Fibroblast of skin of left quadriceps (primary cell): Measurements from ENCODE around the gene TMEM45B.
"Not testable (repeated sequence)": the region's sequence is repeated elsewhere in the genome, so short reads cannot be mapped to it uniquely, and the experiment has no call there.

Experiments
- DNase-seq, 2 experiments: peaks; one replicate each; pipeline ENCODE4 v3.0.0-alpha.2; 2013; ENCODE audit warnings: low read depth in 2 of 2

The TMEM45B gene

DNA sequence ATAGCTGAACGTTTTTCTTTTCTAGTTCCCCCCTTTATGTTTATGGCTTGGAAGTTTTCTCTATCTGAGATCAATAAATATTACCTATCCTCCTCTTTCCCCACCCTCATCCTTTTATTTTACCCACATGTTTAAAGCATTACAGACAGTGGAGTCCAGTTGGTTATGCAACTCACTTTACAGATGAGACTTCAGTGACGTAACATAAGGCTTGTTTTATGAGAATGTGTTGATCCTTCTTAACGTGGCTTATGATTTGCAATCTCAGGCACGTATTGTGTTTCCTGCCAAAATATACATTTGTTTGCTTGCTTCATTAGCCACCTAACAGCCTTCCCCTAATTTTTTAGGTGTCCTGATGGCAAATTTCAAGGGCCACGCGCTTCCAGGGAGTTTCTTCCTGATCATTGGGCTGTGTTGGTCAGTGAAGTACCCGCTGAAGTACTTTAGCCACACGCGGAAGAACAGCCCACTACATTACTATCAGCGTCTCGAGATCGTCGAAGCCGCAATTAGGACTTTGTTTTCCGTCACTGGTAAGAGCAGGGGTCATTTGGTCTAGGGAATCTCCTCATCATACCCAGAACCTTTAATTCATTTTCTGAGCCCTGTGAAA is 36.6 kb downstream of the TMEM45B start:
- no peak for DNase-seq

DNA sequence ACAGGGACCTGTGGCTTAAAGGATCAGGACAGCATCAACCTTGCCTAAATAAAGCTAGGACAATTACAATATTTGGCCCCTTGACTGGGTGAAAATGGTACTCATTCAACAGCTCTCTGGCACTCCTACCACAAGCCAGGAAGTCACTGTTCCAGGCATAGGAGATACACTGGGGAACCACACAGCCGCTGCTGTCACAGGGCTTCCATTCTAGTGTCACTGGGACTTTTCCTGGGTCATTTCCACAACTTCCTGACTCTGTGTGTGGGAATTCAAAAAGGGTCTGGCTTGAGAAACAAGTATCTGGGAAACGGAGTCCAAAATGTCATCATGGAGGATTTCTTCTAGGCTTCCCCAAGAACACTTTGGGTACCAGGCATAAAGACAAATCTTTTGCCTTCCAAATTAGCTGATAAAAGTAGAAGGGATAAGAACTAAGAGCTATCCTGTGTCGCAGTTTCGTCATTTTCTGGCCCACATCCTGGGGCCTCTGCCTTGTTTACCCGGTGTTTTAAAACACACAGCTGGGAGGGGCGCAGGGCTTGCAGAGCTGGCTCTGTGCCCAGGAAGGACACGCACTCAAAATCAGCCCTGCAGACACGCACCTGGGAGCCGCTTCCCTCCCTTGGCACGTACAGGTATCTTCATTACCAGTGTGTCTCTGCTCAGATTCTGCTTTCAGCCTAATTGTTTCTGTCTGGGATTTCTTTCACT is 38.0 kb downstream of the TMEM45B start:
- DNase-seq, result no peak

DNA sequence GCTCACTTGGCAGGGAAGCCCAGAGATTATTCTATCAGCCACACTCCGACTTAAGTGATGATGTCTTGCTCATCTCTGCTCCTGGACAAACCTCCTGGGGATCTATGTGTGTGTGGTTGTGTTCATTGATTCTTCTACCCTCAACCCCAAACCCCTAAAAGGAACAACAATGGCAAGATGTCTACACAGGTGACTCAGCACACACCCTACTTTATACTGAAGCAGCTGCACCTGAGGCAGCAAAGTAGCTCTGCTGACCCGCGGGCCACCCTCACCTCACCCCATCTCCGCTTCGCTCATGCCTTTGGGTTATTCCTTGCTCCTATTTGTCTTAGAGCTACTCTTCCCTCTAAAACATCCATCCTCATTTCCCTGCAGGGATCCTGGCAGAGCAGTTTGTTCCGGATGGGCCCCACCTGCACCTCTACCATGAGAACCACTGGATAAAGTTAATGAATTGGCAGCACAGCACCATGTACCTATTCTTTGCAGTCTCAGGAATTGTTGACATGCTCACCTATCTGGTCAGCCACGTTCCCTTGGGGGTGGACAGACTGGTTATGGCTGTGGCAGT is 38.7 kb downstream of the TMEM45B start:
- DNase-seq, result no peak

DNA sequence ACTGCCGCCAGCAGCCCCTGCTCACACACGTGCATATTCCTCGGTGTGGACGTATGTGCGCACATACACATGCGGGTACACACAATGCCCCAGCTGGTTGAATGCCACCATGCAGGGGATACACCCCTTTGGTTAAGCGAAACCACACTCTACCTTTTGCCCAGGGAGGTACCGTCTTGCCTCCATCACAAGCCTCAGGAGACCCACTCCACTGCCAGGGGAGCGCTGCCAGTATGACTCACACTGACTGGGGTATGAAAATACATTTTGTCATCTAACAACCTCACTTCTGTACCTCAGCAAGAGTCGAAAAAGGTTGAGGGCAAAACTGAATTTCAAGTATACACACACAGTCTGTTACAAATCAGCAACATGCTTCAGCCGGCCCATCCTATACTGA is 39.4 kb downstream of the TMEM45B start:
- DNase-seq, result no peak

DNA sequence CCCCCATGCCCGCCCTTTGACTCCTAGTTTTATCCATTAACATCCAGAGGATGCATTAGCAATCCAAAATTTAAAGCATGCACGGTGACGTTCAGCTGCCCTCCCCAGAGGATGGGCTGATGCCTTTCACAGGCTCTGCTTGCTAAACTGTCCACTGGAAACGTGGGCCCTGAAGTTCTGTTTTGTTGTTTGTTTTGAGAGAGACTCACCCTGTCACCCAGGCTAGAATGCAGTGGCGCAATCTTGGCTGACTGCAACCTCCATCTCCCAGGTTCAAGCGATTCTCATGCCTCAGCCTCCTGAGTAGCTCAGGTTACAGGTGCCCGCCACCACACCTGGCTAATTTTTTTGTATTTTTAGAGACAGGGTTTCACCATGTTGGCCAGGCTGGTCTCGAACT is 40.4 kb downstream of the TMEM45B start:
- no peak for DNase-seq

DNA sequence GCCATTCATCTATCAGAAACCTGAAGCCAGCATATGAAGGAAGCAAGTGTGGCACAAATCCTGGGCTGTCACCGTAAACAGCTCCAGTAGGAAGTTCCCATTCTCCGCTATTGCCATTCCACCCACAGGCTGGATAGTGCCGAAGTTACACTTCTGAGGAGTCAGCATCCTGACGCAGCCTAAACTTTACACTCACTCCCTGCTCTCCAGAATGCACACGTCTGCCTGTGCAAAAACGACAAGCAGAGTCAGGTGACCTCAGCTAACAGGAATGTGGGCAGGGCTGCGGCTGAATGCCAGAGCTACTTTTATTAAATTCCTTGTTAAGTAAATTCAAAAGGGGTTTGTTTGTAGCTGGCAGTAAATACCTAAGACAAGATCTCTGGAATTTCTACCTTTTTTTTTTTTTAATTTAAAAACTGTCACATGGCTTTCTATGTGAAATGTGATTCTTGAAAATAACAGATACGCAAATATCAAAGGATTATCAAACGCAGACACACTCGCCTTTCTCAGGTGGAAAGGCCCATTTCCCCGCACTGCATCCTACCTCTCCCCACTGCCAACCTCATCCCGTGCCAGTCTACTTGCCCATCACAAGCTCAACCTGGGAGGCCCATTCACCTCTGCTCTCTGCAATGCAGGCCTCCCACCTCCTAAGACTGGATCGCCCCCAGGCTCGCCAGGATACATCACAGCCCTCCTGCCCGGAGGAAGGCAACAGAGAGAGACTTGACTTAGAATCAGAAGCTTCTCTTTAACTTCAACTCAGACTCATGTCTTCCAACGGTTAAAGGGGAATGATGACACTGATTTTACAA is 46.3 kb downstream of the TMEM45B start:
- peak; percentile 91 to 92 for DNase-seq

DNA sequence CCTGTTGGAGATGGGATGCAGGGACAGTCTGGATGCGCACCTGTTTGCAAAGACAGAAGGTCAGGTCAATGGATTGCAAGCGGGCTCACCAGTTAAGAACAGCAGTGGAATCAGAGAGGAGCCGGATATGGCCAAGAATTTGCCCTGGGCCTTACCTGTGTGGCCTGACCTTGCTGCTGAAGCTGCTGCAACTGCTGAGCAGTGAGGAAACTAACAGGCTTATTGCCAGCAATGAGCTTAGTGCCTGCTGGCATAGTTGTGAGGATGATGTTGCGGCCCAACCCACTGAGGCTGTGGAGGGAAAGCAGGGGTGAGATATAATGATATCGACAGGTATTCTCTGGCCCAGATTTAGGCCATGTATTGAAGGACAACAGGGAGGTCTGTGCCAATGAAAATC is 49.2 kb downstream of the TMEM45B start:
- no peak for DNase-seq

DNA sequence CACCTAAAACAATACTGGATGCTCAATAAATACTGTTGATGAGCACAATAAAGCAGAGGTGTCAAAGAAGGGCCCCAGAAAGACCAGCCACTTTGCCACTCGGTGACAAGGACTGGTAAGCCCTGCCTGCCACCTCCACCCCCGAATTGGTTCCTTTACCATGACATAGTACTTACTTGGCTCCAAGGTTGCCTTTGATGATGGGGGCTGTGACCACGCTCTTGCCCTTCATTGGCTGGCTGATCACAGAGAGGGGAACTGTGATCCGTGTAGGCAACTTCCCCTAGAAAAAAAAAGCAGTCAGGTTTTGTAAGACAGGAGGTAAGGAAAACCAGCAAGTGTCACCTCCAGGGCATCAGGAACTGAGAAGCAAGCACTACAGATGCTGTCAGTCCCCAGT is 50.1 kb downstream of the TMEM45B start:
- no peak for DNase-seq

DNA sequence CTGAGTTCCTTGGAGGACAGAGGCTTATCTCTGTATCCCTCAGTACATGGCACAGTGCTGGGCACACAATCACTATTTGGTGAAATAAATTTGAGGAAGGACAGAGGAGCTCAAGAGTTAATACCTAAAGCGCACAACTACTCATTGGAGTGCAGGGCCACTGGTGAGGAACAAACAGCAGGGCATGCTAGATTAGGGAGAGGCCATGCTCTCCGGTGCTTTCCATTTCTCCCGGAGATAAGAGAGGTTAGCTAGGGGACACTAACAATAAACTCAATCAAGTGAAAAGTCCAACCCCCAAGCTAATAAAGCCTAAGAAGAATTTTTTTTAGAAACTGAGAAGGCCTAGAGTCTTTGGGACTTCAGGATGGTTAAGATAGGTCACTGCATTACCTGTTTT is 50.7 kb downstream of the TMEM45B start:
- DNase-seq, result no peak

DNA sequence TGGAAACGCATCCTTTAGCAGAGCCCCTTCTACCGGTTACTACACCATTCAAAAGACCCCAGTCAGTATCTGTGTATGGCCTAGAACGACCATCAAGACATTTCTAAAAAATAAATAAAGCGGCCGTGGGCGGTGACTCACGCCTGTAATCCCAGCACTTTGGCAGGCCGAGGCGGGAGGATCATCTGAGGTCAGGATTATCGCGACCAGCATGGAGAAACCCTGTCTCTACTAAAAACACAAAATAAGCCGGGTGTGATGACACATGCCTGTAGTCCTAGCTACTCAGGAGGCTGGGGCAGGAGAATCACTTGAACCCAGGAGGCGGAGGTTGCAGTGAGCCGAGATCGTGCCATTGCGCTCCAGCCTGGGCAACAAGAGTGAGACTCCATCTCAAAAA is 53.0 kb downstream of the TMEM45B start:
- DNase-seq, result not testable (repeated sequence)

DNA sequence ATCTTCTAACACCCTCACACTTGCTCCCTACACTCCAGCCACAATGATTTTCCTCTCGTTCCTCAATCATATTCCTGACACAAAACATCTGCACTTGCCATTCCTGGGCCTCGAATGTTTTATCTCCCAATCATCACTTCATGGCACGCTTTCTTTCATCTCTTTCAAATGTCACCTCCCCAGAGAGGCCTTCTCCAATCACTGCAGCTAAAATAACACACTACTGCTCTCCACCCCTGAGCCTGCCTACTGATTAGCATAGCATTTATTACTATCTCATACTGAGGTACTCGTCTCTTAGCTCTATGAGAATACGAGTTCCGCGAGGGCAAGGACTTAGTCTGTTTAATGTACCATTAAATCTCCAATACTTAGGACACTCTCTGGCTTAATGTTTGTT is 56.3 kb downstream of the TMEM45B start:
- no peak for DNase-seq

DNA sequence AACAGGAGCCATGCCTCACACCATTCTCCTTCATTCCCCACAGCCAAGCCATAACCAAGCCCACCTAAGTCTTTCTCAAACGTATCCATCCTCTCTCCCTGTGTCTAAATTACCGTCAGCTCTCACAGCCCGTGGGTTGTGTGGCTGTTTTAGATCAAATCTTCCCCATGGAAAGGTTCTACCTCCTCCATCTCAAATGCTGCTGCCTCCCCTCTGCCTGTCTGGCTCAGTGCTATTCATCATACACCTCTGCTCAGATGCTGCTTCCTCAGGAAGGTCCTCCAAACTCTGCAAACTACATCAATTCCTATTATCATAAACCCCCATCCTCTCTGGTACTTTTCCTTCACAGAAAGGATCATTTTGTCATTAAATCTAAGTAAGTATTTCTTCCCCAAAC is 64.7 kb downstream of the TMEM45B start:
- no peak for DNase-seq

DNA sequence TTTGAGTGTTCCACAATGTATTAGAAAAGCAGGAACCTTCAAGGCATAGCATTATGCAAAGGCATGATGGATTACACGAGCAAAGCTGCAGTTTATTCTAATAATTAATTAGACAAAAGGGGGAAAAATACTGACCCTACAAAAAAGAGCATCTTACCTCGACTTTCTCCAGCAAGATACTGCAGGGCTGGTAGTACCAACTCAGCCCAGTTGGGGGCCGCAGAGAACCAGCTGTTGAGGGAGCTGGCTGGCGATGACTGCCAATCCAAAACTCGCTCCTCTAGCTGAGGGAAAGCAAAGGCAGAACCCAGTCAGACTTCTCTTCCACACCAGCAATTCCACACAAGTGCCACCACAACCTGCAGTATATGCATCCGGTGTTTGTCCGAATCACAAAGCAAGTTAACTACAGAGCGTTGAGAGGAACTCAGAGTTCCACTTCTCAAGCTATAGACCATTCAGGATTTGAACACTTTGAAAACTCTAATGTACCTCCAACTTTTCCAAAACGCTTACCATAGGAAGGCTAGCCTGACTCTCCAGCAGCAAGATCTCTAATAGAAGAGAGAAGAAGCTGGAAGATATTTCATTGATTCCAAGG is 66.0 kb downstream of the TMEM45B start:
- DNase-seq, result no peak

DNA sequence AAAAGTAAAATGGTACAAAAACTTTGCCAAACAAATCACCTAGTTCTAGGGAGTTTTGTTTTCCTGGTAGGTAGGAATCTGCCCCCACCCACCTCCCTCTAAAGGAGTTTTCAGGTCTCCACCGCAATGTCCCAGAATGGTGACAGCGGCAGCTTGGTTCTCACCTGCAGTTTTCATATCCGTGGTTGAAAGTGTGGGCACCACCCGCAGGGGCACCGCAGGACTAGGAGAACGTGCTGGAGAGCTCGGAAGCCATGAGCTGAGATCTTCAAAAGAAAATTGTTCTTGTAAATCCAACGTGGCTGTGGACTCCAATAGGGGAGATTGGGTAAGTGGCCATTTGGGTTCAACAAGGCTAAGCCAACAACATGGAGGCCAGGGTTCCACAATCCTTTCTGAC is 68.9 kb downstream of the TMEM45B start:
- no peak for DNase-seq

DNA sequence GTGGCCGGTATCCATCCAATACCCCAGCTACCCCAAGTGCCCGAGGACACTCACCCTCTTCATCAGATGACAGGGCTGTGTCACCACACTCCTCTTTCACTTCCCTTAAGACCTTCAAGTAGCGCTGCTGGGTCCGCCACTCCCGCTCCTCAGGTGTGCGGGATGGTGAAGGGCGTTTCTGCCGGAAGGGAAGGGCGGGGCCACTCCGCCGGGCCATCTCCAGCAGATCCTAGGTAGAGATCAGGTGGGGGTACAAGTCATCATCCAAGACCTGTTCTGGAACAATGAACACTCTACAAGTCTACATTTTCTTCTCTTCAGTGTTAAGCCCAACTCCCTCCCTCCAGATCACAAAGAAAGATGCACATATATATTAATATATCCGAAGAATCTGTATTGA is 69.7 kb downstream of the TMEM45B start:
- no peak for DNase-seq

DNA sequence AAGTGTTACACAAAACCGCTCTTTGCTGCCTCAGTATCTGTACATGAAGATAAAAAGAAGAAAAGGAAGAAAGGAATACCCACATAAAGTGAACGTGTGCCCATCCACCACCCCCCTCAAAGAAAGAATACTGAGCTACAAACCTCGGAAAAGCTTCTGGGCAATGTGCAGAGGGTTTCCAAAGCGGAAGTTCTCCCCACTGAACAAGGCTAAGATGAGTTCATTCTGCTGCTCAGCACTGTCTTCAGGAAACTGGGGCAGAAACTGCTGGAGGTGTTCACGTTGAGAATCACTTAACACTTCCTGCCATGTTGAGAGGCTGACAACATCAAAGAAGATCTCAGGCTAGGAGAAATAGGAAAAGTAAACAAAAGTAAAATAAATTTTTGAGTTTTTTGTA is 72.8 kb downstream of the TMEM45B start:
- DNase-seq, result no peak

DNA sequence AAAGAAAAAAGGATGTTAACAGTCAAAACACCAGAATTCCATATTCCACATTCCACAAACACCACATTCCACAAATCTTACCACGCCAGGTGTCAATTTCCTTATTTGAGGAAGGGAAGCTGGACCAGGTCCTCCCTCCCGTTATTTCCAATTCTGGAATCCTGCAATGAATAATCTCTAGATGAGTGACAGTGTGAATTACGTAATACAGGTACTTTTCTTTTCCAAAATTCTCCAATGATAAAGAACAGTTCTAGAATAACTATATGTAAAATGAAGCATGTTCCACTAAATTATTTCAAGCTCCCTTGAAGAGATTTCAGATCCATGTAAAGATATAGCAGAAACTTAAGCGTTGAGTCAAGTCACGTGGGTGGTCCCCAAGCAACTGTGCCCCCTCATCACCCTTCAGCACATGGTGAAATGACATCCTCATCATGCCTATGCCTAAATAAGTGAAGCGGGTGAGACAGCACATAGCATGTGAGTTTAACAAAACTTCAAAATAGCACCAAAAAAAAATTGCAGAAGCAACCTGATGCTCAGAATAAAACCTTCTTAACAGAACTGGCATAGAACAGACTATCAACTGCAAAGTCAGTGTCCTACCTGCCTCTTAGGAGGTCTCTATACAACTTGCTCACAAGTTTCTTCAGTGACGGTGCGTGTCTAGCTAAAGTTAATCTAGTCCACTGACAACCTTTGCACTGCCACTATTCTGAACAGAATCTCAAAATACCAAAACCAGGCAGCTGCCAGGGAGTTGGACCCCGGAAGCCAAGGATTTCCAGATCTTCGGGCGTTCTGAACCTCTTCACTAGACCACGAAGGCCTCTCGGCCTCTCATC is 78.9 kb downstream of the TMEM45B start:
- no peak for DNase-seq

DNA sequence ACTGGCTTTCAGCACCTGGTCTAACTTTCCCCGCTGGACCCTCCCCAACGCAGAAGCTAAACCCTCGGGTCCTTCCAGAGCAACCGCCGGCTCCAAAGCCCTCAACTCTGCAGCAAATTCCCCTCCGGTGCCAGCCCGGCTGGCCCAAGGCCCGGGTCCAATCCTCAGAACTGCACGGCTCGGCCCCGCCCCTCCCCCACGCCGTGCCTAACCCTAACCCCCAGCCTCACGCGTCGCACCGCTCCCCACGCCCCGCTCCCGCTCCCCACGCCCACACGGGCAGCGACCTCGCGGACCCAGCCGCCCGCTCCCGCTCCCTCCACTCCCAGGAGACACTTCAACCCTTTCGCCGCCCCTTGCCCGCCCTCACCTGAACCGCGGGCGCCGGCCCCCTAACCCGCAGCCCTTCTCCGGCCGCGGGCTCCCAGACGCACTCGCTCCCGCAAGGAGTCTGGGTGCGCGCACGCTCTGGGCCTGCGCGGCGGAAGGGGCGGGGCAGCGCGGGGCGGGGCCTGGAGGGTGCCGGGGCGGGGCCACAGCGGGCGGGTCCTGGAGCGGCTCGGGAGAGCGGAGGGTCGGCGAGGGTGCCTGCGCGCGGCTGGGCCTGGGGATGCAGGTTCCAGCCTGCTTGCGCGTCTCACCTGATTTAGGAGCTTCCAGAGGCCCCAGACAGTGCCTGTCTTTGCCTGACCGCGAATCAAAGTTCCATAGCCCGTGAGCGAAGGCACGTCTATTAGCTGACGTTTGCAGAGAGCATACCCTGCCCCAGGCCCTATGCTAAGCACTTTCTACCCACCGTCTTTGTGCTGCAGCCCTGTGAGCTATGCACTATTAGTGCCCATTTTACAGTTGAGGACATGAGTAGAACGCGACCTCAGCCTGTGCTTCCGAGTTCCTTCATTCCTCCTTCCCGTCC is 79.7 kb downstream of the TMEM45B start, which contains the start of gene NFRKB:
TSS of gene NFRKB (minus strand) at position 453 of the 916 bp plus-strand sequence. CDS start 2,729 bp downstream, outside the sequence.
- peak; percentile 39 to 50 for DNase-seq

DNA sequence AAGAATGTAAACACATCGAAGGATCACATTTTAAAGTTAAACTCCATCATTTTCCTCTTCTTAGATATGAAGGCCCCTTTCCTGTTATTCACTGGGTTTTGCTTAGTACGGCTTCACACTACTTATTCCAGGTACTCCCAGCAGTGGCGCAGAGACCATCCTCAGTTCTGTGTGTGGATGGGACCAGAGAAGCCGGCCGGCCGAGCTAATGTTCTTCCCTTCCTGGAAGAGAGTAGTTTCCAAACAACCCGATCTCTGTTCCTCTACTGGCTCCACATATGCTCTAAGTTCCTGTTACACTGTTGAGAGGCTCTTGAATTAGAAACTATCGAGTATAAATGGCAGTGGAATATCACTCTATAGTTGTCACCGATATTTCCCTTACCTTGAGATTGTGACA is 80.4 kb downstream of the TMEM45B start:
- no peak for DNase-seq

DNA sequence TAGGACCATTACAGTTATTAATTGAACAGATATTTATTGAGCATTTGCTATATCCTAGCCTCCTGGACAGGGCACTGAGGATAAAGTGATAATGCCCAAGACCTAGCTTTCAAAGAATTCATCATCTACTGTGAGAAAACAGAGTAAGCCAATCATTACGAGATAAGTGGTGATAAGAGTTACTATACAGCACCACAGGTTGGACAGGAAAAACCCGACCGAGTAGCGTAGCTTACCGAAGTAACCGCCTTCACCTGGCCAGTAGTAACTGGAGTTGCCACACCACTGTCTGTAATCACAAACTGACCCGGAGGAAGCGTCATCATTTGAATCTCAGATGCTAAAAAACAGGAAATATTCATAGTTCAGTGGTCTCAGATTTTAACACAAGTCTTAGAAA is 89.8 kb downstream of the TMEM45B start:
- DNase-seq, result no peak
